Measurements from ENCODE around the gene CPNE7.

- no peak for TF ChIP-seq USF2 (IDR thresholded peaks at IDR 0.05; ENCODE audit: low read length)
- no peak for TF ChIP-seq CBX5 (IDR thresholded peaks at IDR 0.05; ENCODE audit: low read depth, low read length)
- TF ChIP-seq CTCF (IDR thresholded peaks at IDR 0.05; ENCODE audit: control extremely low read depth in 1 of 3, insufficient read depth in 1 of 3, low read depth in 1 of 3, low read length in 3 of 3), result no peak
- TF ChIP-seq MAX (IDR thresholded peaks at IDR 0.05), result no peak
- TF ChIP-seq POLR2A (IDR thresholded peaks at IDR 0.05; ENCODE audit: control extremely low read depth in 1 of 2, low read depth in 2 of 2, low read length in 2 of 2), result no peak
- TF ChIP-seq SIX5 (IDR thresholded peaks at IDR 0.05; ENCODE audit: low read depth, low read length), result no peak
Measured at GRCh38 chr16:89617036-89617435, 41.5 kb downstream of the CPNE7 start.

All from H1 (cell line).